PC-3 (cell line): Measurements from ENCODE around the gene BZW2. TPM values are rescaled to one million over a fixed set of nuclear protein-coding genes. Genes with fewer than 3 reads are reported as not detected.

Experiments used
- ATAC-seq: fragments of 200-7000 bp; cut with Tn5 transposase; 2 replicates; pipeline ENCODE4 v1.9.1; 2020; ENCODE audit warnings: mild to moderate bottlenecking, moderate library complexity
- BruUV-seq: library from RNA; stranded (reverse); fragments of 400-500 nt; replicated peaks from 2 replicates; lab custom pipeline; 2021; lab: Mats Ljungman, UMichigan
- CTCF ChIA-PET: fragments of 300-600 bp; sonication (Branson Sonifier 250); formaldehyde crosslinking; loops from one replicate; lab custom pipeline; 2022; ENCODE audit warnings: antibody characterized with exemption; lab: Charles Lee
- POLR2A ChIA-PET: fragments of 300-600 bp; sonication (Branson Sonifier 250); formaldehyde crosslinking; loops from one replicate; lab custom pipeline; 2022; ENCODE audit warnings: antibody characterized with exemption; ENCODE audit not compliant: unreplicated experiment; lab: Charles Lee
- DNase-seq: peaks from one replicate; pipeline ENCODE4 v3.0.0-alpha.2; 2015
- H2AFZ ChIP-seq: fragments of 300-600 bp; sonication (generic); 2 replicates; pipeline ENCODE4 v1.6.0; 2016; ENCODE audit warnings: antibody characterized with exemption, low read length
- H3F3A ChIP-seq: fragments of 300-600 bp; sonication (generic); one replicate; pipeline ENCODE4 v1.6.0; 2017; ENCODE audit warnings: antibody characterized with exemption, low read length, control low read depth, mild to moderate bottlenecking; ENCODE audit not compliant: unreplicated experiment
- H3K27ac ChIP-seq: fragments of 300-600 bp; sonication (generic); 2 replicates; pipeline ENCODE4 v1.5.1; 2016; ENCODE audit warnings: mild to moderate bottlenecking, low read length
- H3K27me3 ChIP-seq: fragments of 300-600 bp; sonication (generic); 2 replicates; pipeline ENCODE4 v1.6.1; 2016; ENCODE audit warnings: low read length, mixed read lengths
- H3K36me3 ChIP-seq: fragments of 300-600 bp; sonication (generic); 2 replicates; pipeline ENCODE4 v1.6.1; 2016; ENCODE audit warnings: low read depth, mixed run types, low read length, mixed read lengths
- H3K4me1 ChIP-seq: fragments of 300-600 bp; sonication (generic); 2 replicates; pipeline ENCODE4 v1.5.1; 2016; ENCODE audit warnings: low read length; ENCODE audit not compliant: insufficient read depth
- H3K4me2 ChIP-seq: fragments of 300-600 bp; sonication (generic); 2 replicates; pipeline ENCODE4 v1.6.0; 2016; ENCODE audit warnings: low read length
- H3K4me3 ChIP-seq: fragments of 300-600 bp; sonication (generic); 2 replicates; pipeline ENCODE4 v1.5.1; 2016; ENCODE audit warnings: mild to moderate bottlenecking, low read length, mixed read lengths
- H3K79me2 ChIP-seq: fragments of 300-600 bp; sonication (generic); 2 replicates; pipeline ENCODE4 v1.6.1; 2017; ENCODE audit warnings: low read length, mixed read lengths
- H3K9ac ChIP-seq: fragments of 300-600 bp; sonication (generic); 2 replicates; pipeline ENCODE4 v1.6.0; 2016; ENCODE audit warnings: mild to moderate bottlenecking, low read length
- H3K9me2 ChIP-seq: fragments of 300-600 bp; sonication (generic); replicated peaks from 2 replicates; pipeline ENCODE4 v1.6.1; 2016; ENCODE audit warnings: mixed run types, low read length, mixed read lengths
- H3K9me3 ChIP-seq: fragments of 300-600 bp; sonication (generic); 2 replicates; pipeline ENCODE4 v1.6.1; 2016; ENCODE audit warnings: low read length, mixed read lengths
- H4K20me1 ChIP-seq: fragments of 300-600 bp; sonication (generic); 2 replicates; pipeline ENCODE4 v1.6.1; 2016; ENCODE audit warnings: low read length, mixed read lengths
- EZH2 ChIP-seq: fragments of 300-600 bp; sonication (generic); IDR thresholded peaks from one replicate; pipeline ENCODE4 v1.6.1; 2017; ENCODE audit warnings: antibody characterized with exemption, mild to moderate bottlenecking, low read length; ENCODE audit not compliant: unreplicated experiment
- EZH2phosphoT487 ChIP-seq: fragments of 300-600 bp; sonication (generic); IDR thresholded peaks from 2 replicates; pipeline ENCODE4 v1.6.1; 2018; ENCODE audit warnings: mild to moderate bottlenecking, antibody characterized with exemption, low read length, borderline replicate concordance
- intact Hi-C: fragments of 100-400 bp; cut with micrococcal nuclease; formaldehyde crosslinking; loops from 2 replicates; pipeline ENCODE4 v1.9.0; 2023
- total RNA-seq: library from RNA; depleted of rRNA; stranded (reverse); fragments of >200 nt; gene quantifications from 2 replicates; pipeline ENCODE4 v1.2.3, GENCODE V29; 2014
- TF ChIP-seq, protein P1 (sequence below): fragments of 300-600 bp; sonication (generic); conservative IDR thresholded peaks from 2 replicates; pipeline ENCODE4 v1.5.1; 2017; ENCODE audit warnings: antibody characterized with exemption, low read depth, mild to moderate bottlenecking, low read length

The BZW2 gene
- total RNA-seq, 1 experiment from 2014 or later = 86.1 TPM

DNA sequence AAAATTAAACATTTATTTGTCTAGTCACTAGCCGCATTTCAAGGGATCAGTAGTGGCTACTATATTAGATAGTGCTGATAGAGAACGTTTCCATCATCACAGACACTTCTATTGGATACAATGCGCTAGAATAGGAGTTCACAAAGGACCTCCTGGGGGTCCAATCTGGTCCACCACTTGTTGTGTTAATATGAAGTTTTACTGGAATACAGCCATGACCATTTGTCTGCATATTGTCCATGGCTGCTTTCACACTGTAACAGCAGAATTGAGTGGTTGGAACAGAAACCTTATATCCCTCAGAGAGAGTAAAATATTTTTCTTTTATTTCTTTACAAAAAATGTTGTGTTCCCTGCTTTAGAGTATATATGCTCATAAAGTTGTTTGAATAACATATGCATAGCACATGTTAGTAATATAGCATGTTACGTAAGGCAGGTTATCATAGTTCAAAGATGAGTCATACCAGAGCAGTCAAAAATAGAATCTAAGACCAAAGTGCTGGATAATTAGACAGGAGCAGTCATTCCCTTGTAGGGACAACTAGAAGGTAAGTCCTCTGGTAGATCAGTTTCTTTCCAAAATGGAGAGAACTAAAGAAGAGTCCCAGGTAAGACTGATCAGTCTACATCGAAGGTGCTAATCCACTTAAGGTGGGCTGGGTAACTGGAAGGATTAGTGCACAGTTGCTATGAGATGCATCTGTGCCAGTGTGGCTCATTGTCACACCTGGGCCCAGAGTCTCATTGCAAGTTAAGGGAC is 14.9 kb downstream of the BZW2 start:
- peak overlapping the region; percentile 75 for H3K4me2 ChIP-seq
- peaks cover 50% of the 10 kb centered on the region for H4K20me1 ChIP-seq
- peak; percentile 76 for ATAC-seq
- TF ChIP-seq, protein P1, sequence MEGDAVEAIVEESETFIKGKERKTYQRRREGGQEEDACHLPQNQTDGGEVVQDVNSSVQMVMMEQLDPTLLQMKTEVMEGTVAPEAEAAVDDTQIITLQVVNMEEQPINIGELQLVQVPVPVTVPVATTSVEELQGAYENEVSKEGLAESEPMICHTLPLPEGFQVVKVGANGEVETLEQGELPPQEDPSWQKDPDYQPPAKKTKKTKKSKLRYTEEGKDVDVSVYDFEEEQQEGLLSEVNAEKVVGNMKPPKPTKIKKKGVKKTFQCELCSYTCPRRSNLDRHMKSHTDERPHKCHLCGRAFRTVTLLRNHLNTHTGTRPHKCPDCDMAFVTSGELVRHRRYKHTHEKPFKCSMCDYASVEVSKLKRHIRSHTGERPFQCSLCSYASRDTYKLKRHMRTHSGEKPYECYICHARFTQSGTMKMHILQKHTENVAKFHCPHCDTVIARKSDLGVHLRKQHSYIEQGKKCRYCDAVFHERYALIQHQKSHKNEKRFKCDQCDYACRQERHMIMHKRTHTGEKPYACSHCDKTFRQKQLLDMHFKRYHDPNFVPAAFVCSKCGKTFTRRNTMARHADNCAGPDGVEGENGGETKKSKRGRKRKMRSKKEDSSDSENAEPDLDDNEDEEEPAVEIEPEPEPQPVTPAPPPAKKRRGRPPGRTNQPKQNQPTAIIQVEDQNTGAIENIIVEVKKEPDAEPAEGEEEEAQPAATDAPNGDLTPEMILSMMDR = no peak
- no peak for TF ChIP-seq EZH2
- no peak for TF ChIP-seq EZH2phosphoT487
- no peaks in the 10 kb centered on the region for H3K27me3 ChIP-seq
- no peaks in the 10 kb centered on the region for H3F3A ChIP-seq
- peak; percentile 70 for DNase-seq
- peaks cover 94% of the 10 kb centered on the region for H3K79me2 ChIP-seq
- H3K4me3 ChIP-seq = no peak overlapping the region
- BruUV-seq = no TSS peak
- H3K36me3 ChIP-seq = peaks cover 21% of the 10 kb centered on the region; the same call in 1 of the 2 replicates
- peaks cover 28% of the 10 kb centered on the region for H3K4me1 ChIP-seq
- H3K9me2 ChIP-seq = no peaks in the 10 kb centered on the region
- no peaks in the 10 kb centered on the region for H3K9me3 ChIP-seq
- no peak overlapping the region for H3K9ac ChIP-seq
- H3K27ac ChIP-seq = peak overlapping the region; percentile 35
- H2AFZ ChIP-seq = no peak overlapping the region
- intact Hi-C loops = no loop called here
- POLR2A ChIA-PET = no interaction called here
- CTCF ChIA-PET = no interaction called here

DNA sequence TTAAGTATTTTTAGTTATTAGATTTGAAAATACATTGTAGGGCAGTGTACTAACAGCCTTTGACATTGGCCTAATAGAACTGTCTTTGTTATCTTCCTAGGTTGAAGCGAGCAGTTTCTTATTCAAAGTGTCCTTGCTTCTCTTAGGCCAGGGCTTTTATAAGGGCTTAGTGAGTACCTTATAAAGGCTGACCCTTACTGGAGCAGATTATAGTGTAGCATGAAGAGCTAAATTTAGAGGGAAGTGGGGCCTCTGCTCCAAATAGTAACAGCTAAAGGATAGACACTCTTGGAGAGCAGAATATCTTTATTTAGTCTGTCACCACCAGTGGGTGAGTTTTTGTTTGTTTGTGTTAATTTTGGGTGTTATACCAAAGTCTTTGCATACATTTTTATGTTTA is 15.9 kb downstream of the BZW2 start:
- no peak overlapping the region for H3K9ac ChIP-seq
- H3K4me1 ChIP-seq = peaks cover 29% of the 10 kb centered on the region
- H4K20me1 ChIP-seq = peaks cover 41% of the 10 kb centered on the region
- ATAC-seq (no peak), DNase-seq (no peak)
- H3K27ac ChIP-seq = no peak overlapping the region
- TF ChIP-seq, protein P1 = no peak
- TF ChIP-seq EZH2 (no peak), EZH2phosphoT487 (no peak)
- BruUV-seq = no TSS peak
- H3K4me3 ChIP-seq = no peak overlapping the region
- intact Hi-C loops = no loop called here
- ChIA-PET POLR2A (no interaction called here), CTCF (no interaction called here)
- H3F3A ChIP-seq = no peaks in the 10 kb centered on the region
- no peaks in the 10 kb centered on the region for H3K9me2 ChIP-seq
- no peak overlapping the region for H2AFZ ChIP-seq
- peaks cover 83% of the 10 kb centered on the region for H3K79me2 ChIP-seq
- no peaks in the 10 kb centered on the region for H3K9me3 ChIP-seq
- H3K36me3 ChIP-seq = peaks cover 15% of the 10 kb centered on the region; the same call in 1 of the 2 replicates
- H3K27me3 ChIP-seq = no peaks in the 10 kb centered on the region
- no peak overlapping the region for H3K4me2 ChIP-seq

DNA sequence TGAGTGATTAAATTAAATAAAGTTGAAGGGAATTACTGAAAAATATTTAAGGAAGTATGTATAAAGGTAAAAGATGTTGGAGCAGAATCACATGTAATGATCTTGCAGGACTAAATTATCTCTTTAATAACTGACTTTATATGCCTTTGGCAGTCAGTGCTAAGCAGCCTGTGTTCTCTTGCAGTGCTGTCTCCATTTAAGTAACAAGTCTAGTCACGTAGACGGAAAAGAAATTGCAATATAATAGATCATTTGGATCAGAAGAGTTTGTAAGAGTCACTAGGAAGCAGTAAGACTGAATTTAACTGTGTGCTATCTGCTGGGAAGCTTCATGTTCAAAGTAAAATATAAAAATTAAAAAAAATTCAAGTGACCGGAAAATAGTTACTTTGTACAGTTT is 21.4 kb downstream of the BZW2 start:
- TF ChIP-seq EZH2 (no peak), EZH2phosphoT487 (no peak)
- TF ChIP-seq, protein P1 = no peak
- DNase-seq = no peak

More for the DNA sequence above, 21.4 kb downstream of the BZW2 start:
- H3K36me3 ChIP-seq = peaks cover 42% of the 10 kb centered on the region
- intact Hi-C loops = no loop called here
- peaks cover 73% of the 10 kb centered on the region for H3K79me2 ChIP-seq
- H3K9ac ChIP-seq = peak overlapping the region; percentile 56
- BruUV-seq = no TSS peak
- no peak overlapping the region for H2AFZ ChIP-seq
- peak overlapping the region; percentile 55 for H3K4me2 ChIP-seq
- no peaks in the 10 kb centered on the region for H3K9me2 ChIP-seq
- peaks cover 35% of the 10 kb centered on the region for H3K4me1 ChIP-seq
- H4K20me1 ChIP-seq = peaks cover 17% of the 10 kb centered on the region
- peaks cover 9% of the 10 kb centered on the region for H3F3A ChIP-seq
- no peak for ATAC-seq
- POLR2A ChIA-PET = interaction anchor here (0.6 to 1.2 kb wide), 4 partner anchors 18 to 1341 kb away, joined by 3 to 4 read pairs (median 4); no protein-coding TSS in a partner anchor
- H3K9me3 ChIP-seq = no peaks in the 10 kb centered on the region
- peak overlapping the region; percentile 96 for H3K27ac ChIP-seq
- CTCF ChIA-PET = interaction anchor here (1.1 kb wide), 1 partner anchor 18 kb away, joined by 6 read pairs; no protein-coding TSS in a partner anchor
- no peaks in the 10 kb centered on the region for H3K27me3 ChIP-seq
- H3K4me3 ChIP-seq = no peak overlapping the region
